Measurements from ENCODE around the gene NANP. TPM values are rescaled to one million over a fixed set of nuclear protein-coding genes. Genes with fewer than 3 reads are reported as not detected.

NANP gene, protein sequence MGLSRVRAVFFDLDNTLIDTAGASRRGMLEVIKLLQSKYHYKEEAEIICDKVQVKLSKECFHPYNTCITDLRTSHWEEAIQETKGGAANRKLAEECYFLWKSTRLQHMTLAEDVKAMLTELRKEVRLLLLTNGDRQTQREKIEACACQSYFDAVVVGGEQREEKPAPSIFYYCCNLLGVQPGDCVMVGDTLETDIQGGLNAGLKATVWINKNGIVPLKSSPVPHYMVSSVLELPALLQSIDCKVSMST
- total RNA-seq: 8.7 and 11.9 TPM in 2 replicates

DNA sequence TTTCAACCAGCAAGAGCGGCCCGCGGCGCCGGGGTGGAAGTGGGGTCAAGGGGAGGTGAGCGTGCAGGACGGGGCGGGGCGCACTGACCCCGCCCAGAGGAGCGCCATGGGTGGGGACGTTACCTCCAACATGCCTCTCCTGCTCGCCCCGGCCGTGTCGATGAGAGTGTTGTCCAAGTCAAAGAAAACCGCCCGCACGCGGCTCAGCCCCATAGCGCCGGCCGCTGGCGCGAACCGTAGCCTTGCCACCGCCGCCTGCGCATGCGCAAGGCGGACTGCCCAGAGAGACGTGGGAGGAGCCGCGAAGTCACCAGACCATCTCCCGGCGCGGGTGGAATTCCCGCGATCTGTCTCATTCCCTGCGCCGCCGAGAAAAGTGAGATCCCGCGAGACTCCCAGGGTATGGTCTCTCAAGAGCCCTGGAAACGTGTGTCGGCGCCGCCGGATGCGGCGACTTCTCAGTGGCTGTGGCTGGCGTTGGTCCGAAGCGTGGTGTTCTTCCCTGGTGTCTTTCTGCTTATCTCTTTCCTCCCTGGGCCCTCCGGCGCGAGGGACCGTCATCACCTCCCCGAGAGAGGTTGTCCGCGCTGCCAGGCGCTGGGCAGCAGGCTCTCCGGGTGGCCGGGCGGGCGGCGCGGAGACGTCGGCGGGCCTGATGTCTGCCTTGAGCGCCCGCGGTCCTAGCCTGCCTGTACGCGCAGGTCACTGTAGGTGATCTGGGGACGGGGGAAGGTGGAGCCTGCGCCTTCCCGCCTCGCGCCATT, at the start of gene NANP:
Gene NANP, minus strand, starts transcription at position 279 of the 764 bp plus-strand sequence. Its CDS starts 66 bp downstream, at position 213.

DNA sequence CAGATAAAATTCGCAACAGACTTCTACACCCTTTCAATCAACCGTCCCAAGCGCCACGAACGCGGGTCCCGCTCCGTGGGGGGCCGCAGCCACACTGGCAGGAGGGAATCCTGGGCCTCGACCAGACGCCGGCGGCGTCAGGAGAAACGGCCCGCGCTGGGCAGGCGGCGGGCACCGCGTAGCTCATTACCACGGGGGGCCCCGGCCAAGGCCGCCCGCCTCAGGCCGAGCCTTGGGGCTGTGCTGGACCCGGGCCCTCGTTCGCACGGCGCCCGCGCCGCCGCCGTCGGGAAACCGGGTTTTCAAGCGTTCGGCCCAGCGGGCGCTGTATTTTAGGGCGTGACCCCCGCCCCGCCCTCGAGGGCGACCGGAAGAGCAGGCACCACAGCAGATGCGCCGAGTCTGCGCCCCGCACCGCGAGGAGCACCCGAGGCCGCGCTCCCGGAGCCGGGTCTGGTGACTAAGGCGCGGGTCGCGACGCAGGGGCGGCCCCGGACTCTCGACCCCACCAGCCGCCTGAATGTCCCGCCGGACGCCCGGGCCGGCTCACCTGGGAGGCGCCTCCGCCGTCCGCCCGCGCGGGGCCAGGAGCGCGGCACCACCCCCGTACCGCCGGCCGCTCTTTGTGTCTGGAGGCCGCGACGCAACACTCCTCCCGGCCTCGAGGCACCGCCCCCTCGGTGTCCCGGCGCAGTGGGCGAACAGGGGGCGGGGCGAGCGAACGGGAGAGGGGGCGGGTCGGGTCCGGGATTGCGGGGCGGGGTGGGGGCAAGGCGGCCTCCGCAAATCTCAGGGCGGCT, 38.7 kb downstream of the NANP start, which contains the start of gene NINL:
Gene NINL, minus strand, starts transcription at position 627 of the 800 bp plus-strand sequence. CDS start 58,944 bp downstream, outside the sequence.

Other genes starting within 250 kb of the NANP start
- 58.9 and 61.4 TPM in 2 replicates for gene ABHD12, start 233.2 kb downstream of the NANP start, total RNA-seq
- gene GINS1, start 216.3 kb downstream of the NANP start, total RNA-seq: 3.1 and 29.3 TPM in 2 replicates
- gene NINL, start 38.5 kb downstream of the NANP start, total RNA-seq: 3.1 and 10.1 TPM in 2 replicates
- gene ZNF337, start 72.8 kb upstream of the NANP start, total RNA-seq: 15.7 and 25.7 TPM in 2 replicates